ENCODE measurements around the gene ABCD2. TPM values are rescaled to one million over a fixed set of nuclear protein-coding genes. Genes with fewer than 3 reads are reported as not detected.

The ABCD2 gene
- polyA plus RNA-seq (2013, experiment 1 of 2): under 0.01 TPM
- 0.01 TPM for polyA plus RNA-seq (2013, experiment 2 of 2)

DNA sequence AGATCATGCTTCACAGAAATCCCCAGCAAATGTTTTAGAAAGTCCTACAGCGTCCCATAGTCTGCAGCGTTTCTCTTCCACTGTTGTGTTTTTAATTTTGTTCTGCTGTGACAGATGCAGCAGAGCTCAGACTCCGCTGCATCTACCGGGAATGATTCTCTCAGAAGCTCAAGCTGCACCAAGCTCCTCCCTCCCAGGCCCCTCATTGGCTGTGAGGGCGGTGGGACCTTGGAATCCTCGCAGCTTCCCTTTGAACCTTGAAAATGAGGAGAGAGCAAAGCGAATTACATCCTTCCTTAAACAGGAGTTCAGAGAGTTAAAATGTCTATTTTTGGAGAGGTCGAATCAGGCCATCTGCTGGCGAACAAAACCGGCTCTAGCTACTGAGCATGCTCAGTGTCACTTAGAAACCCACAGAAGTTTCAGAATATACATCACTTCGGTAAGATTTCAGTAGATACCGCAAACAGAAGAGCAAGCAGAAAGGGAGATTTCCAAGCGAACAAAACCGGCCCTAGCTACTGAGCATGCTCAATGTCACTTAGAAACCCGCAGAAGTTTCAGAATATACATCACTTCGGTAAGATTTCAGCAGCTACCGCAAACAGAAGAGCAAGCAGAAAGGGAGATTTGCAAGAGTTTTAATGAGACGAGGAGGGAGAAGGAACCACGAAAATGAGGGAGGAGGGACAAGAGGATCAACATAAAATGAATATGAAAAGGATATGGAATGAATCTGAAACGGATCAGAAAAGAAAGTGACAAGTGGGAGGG is at the start of gene ABCD2:
TSS of gene ABCD2 (minus strand) at position 144 of the 774 bp plus-strand sequence. CDS start 188 bp downstream, outside the sequence.
- no peak within 1 kb of the TSS for H3K23ac ChIP-seq (ENCODE audit: low read length)
- peak within 1 kb of the TSS; percentile 53 for H3K56ac ChIP-seq (ENCODE audit: low read length)
- no CpG with 5 or more reads among the region's 20 CpGs for whole genome bisulfite sequencing (ENCODE audit: extremely low coverage, insufficient coverage, low lambda C conversion rate)
- no peak within 1 kb of the TSS for H2BK5ac ChIP-seq (ENCODE audit: low read length)
- H2AK5ac ChIP-seq (ENCODE audit: low read length): no peak within 1 kb of the TSS
- H3K4me1 ChIP-seq (ENCODE audit: control insufficient read depth, low read depth, low read length): no peaks in the 10 kb centered on the region
- H4K8ac ChIP-seq (ENCODE audit: low read depth, low read length): no peak within 1 kb of the TSS
- H4K5ac ChIP-seq (ENCODE audit: low read length): no peak within 1 kb of the TSS
- H3K27ac ChIP-seq (ENCODE audit: low read depth, low read length): no peak within 1 kb of the TSS
- H3K27me3 ChIP-seq (ENCODE audit: insufficient read depth, low read length, poor library complexity): no peaks in the 10 kb centered on the region
- peak within 1 kb of the TSS; percentile 61 for H3K4me2 ChIP-seq (ENCODE audit: low read length)
- no peak within 1 kb of the TSS for H3K18ac ChIP-seq (ENCODE audit: low read length)
- no peaks in the 10 kb centered on the region for H3K79me2 ChIP-seq (ENCODE audit: control insufficient read depth, insufficient read depth, low read length)
- no peak within 1 kb of the TSS for H2BK15ac ChIP-seq (replicated peaks; ENCODE audit: low read depth)
- H3K4me3 ChIP-seq (ENCODE audit: low read length): peak within 1 kb of the TSS; percentile 2
- no peaks in the 10 kb centered on the region for H3K79me1 ChIP-seq (ENCODE audit: low read length)
- H3K4ac ChIP-seq (ENCODE audit: low read depth, low read length): no peak within 1 kb of the TSS
- no peaks in the 10 kb centered on the region for H3K36me3 ChIP-seq (ENCODE audit: control insufficient read depth, insufficient read depth, low read length)
- H2BK120ac ChIP-seq (ENCODE audit: low read depth, low read length): no peak within 1 kb of the TSS
- H3K9ac ChIP-seq (ENCODE audit: low read length): peak within 1 kb of the TSS; percentile 30
- peak; percentile 90 for DNase-seq

DNA sequence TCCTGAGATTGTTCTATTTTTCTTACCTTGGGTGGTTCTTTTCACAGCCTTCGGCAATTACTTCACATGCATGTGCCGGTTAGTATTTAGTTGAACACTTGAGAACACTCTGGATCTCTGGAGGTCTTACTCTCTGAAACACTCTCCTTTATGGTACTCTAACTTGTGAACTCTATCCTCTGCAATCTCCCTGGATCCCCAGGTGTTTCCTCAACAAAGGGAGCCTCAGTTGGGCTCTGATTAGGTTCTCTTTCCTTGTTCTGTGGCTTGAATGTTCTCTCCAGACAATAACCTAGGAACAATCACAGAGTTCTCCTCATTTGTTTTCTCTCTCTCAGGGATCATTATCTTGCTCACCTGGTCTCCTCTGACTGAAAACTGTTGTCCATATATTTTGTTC is 40.5 kb upstream of the ABCD2 start:
- Histone ChIP-seq H3K4me1 (ENCODE audit: control insufficient read depth, low read depth, low read length) (no peaks in the 10 kb centered on the region), H3K18ac (ENCODE audit: low read length) (no peak overlapping the region), H3K36me3 (ENCODE audit: control insufficient read depth, insufficient read depth, low read length) (no peaks in the 10 kb centered on the region), H3K79me1 (ENCODE audit: low read length) (no peaks in the 10 kb centered on the region), H3K4ac (ENCODE audit: low read depth, low read length) (no peak overlapping the region), H2BK120ac (ENCODE audit: low read depth, low read length) (no peak overlapping the region), H3K79me2 (ENCODE audit: control insufficient read depth, insufficient read depth, low read length) (no peaks in the 10 kb centered on the region), H3K27me3 (ENCODE audit: insufficient read depth, low read length, poor library complexity) (no peaks in the 10 kb centered on the region), H3K4me3 (ENCODE audit: low read length) (no peak overlapping the region), H3K9ac (ENCODE audit: low read length) (no peak overlapping the region), H3K23ac (ENCODE audit: low read length) (no peak overlapping the region), H3K27ac (ENCODE audit: low read depth, low read length) (no peak overlapping the region), H3K4me2 (ENCODE audit: low read length) (no peak overlapping the region), H2BK15ac (replicated peaks; ENCODE audit: low read depth) (no peak overlapping the region), H3K56ac (ENCODE audit: low read length) (no peak overlapping the region), H2BK5ac (ENCODE audit: low read length) (no peak overlapping the region), H4K8ac (ENCODE audit: low read depth, low read length) (no peak overlapping the region), H2AK5ac (ENCODE audit: low read length) (no peak overlapping the region), H4K5ac (ENCODE audit: low read length) (no peak overlapping the region)
- no CpG with 5 or more reads among the region's 2 CpGs for WGBS (ENCODE audit: extremely low coverage, insufficient coverage, low lambda C conversion rate)
- peak; percentile 18 for DNase-seq

DNA sequence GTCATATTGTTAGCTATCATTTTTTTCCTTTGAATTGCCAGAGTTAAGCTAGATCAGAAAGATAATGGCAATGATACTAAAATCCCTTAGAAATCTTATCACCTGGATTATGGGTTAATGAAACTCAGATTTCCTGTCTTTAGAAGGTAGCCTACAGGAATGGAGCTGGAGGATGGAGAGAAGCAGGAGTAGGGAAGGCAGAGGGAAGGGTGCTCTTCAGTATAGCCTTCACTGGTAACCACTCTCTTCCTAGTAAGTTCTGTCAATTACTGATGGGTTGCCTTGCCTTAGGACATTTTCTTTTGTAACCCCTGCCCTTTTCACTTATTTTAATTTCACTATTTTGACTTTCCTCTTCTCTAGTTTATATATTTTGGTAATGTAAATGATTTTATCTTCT is 27.8 kb upstream of the ABCD2 start:
- Histone ChIP-seq H2BK120ac (ENCODE audit: low read depth, low read length) (no peak overlapping the region), H3K56ac (ENCODE audit: low read length) (no peak overlapping the region), H3K79me1 (ENCODE audit: low read length) (no peaks in the 10 kb centered on the region), H3K27me3 (ENCODE audit: insufficient read depth, low read length, poor library complexity) (no peaks in the 10 kb centered on the region), H2AK5ac (ENCODE audit: low read length) (no peak overlapping the region), H3K36me3 (ENCODE audit: control insufficient read depth, insufficient read depth, low read length) (no peaks in the 10 kb centered on the region), H3K4me3 (ENCODE audit: low read length) (no peak overlapping the region), H3K23ac (ENCODE audit: low read length) (no peak overlapping the region), H3K4ac (ENCODE audit: low read depth, low read length) (no peak overlapping the region), H4K8ac (ENCODE audit: low read depth, low read length) (no peak overlapping the region), H4K5ac (ENCODE audit: low read length) (no peak overlapping the region), H3K9ac (ENCODE audit: low read length) (no peak overlapping the region), H2BK15ac (replicated peaks; ENCODE audit: low read depth) (no peak overlapping the region), H3K4me1 (ENCODE audit: control insufficient read depth, low read depth, low read length) (no peaks in the 10 kb centered on the region), H3K79me2 (ENCODE audit: control insufficient read depth, insufficient read depth, low read length) (no peaks in the 10 kb centered on the region), H2BK5ac (ENCODE audit: low read length) (no peak overlapping the region), H3K27ac (ENCODE audit: low read depth, low read length) (no peak overlapping the region), H3K18ac (ENCODE audit: low read length) (no peak overlapping the region), H3K4me2 (ENCODE audit: low read length) (no peak overlapping the region)
- no peak for DNase-seq

DNA sequence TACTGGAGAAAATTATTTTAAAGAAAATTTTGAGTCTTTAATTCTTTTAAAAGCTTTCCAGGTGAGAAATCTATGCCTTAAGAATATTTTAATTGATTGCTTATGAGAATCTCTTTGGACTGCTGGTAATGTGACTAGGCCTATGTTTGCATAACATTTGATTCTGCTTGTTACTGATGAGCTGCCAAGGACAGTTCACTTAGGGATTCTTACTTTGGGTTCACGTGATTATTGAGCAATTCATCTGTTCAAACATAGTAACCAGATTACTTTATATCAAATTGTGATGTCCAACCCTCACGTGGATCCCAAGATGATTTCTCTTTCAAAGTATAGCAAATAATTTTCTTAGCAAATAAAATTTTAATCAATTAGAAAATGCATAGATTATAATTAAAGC is 27.4 kb upstream of the ABCD2 start:
- Histone ChIP-seq H3K79me1 (ENCODE audit: low read length) (no peaks in the 10 kb centered on the region), H2BK15ac (replicated peaks; ENCODE audit: low read depth) (no peak overlapping the region), H3K79me2 (ENCODE audit: control insufficient read depth, insufficient read depth, low read length) (no peaks in the 10 kb centered on the region), H4K5ac (ENCODE audit: low read length) (no peak overlapping the region), H3K4me3 (ENCODE audit: low read length) (no peak overlapping the region), H2BK120ac (ENCODE audit: low read depth, low read length) (no peak overlapping the region), H3K27ac (ENCODE audit: low read depth, low read length) (no peak overlapping the region), H3K18ac (ENCODE audit: low read length) (no peak overlapping the region), H3K56ac (ENCODE audit: low read length) (no peak overlapping the region), H3K9ac (ENCODE audit: low read length) (no peak overlapping the region), H2AK5ac (ENCODE audit: low read length) (no peak overlapping the region), H3K4me2 (ENCODE audit: low read length) (no peak overlapping the region), H4K8ac (ENCODE audit: low read depth, low read length) (no peak overlapping the region), H3K27me3 (ENCODE audit: insufficient read depth, low read length, poor library complexity) (no peaks in the 10 kb centered on the region), H2BK5ac (ENCODE audit: low read length) (no peak overlapping the region), H3K4me1 (ENCODE audit: control insufficient read depth, low read depth, low read length) (no peaks in the 10 kb centered on the region), H3K23ac (ENCODE audit: low read length) (no peak overlapping the region), H3K4ac (ENCODE audit: low read depth, low read length) (no peak overlapping the region), H3K36me3 (ENCODE audit: control insufficient read depth, insufficient read depth, low read length) (no peaks in the 10 kb centered on the region)
- WGBS (ENCODE audit: extremely low coverage, insufficient coverage, low lambda C conversion rate): no CpG with 5 or more reads among the region's 2 CpGs
- DNase-seq: no peak

DNA sequence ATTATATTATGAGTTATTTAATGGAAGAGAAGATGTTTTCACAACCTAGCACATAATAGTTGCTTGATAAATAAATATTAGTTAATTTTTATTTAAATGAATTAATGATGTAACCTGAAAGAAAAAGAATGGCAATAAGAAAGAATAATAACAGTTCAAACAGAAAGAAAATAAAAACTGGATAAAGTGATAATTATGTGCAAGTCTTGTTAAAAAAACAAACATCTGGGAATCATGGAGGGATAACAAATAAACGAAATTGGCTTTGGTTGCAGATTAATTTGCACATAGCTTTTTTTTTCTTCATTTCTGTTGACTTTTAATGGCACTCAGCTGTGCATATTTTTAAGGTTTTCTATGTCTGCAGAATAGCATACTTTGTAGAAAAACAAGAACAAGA is 23.4 kb upstream of the ABCD2 start:
- H3K27me3 ChIP-seq (ENCODE audit: insufficient read depth, low read length, poor library complexity): no peaks in the 10 kb centered on the region
- H3K4ac ChIP-seq (ENCODE audit: low read depth, low read length): no peak overlapping the region
- no peak overlapping the region for H2BK120ac ChIP-seq (ENCODE audit: low read depth, low read length)
- no peak for DNase-seq
- H3K79me2 ChIP-seq (ENCODE audit: control insufficient read depth, insufficient read depth, low read length): no peaks in the 10 kb centered on the region
- H3K4me1 ChIP-seq (ENCODE audit: control insufficient read depth, low read depth, low read length): no peaks in the 10 kb centered on the region
- H3K27ac ChIP-seq (ENCODE audit: low read depth, low read length): no peak overlapping the region
- no peaks in the 10 kb centered on the region for H3K36me3 ChIP-seq (ENCODE audit: control insufficient read depth, insufficient read depth, low read length)
- H3K18ac ChIP-seq (ENCODE audit: low read length): no peak overlapping the region
- no peak overlapping the region for H3K4me3 ChIP-seq (ENCODE audit: low read length)
- no peak overlapping the region for H2BK15ac ChIP-seq (replicated peaks; ENCODE audit: low read depth)
- no peak overlapping the region for H4K5ac ChIP-seq (ENCODE audit: low read length)
- no peak overlapping the region for H3K56ac ChIP-seq (ENCODE audit: low read length)
- H3K23ac ChIP-seq (ENCODE audit: low read length): no peak overlapping the region
- no peak overlapping the region for H3K4me2 ChIP-seq (ENCODE audit: low read length)
- H4K8ac ChIP-seq (ENCODE audit: low read depth, low read length): no peak overlapping the region
- no peak overlapping the region for H3K9ac ChIP-seq (ENCODE audit: low read length)
- WGBS (ENCODE audit: extremely low coverage, insufficient coverage, low lambda C conversion rate): no CpG with 5 or more reads among the region's 1 CpG
- no peak overlapping the region for H2AK5ac ChIP-seq (ENCODE audit: low read length)
- H2BK5ac ChIP-seq (ENCODE audit: low read length): no peak overlapping the region
- no peaks in the 10 kb centered on the region for H3K79me1 ChIP-seq (ENCODE audit: low read length)

DNA sequence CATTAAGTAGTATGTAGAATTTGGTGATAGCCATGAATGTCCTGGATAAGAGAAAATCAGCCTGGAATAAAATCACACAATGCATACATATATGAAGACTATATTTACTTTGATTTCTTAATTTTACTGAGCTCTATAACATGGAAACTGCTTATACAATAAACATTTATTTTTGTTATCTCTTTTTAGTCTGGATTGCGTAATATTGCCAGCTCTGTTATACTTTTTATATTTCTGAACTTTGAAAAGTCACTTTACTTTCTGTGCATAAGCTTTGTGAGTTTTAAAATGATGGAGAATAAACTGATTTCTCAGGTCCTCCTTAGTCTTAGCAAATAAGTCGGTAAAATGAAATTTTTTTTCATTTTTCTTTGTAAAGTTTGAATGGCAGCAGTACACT is 19.2 kb upstream of the ABCD2 start:
- no peaks in the 10 kb centered on the region for H3K79me1 ChIP-seq (ENCODE audit: low read length)
- no CpG with 5 or more reads among the region's 2 CpGs for WGBS (ENCODE audit: extremely low coverage, insufficient coverage, low lambda C conversion rate)
- H3K18ac ChIP-seq (ENCODE audit: low read length): no peak overlapping the region
- no peaks in the 10 kb centered on the region for H3K27me3 ChIP-seq (ENCODE audit: insufficient read depth, low read length, poor library complexity)
- no peak overlapping the region for H2BK120ac ChIP-seq (ENCODE audit: low read depth, low read length)
- no peak overlapping the region for H2BK5ac ChIP-seq (ENCODE audit: low read length)
- no peak for DNase-seq
- H4K5ac ChIP-seq (ENCODE audit: low read length): no peak overlapping the region
- H3K9ac ChIP-seq (ENCODE audit: low read length): no peak overlapping the region
- no peaks in the 10 kb centered on the region for H3K79me2 ChIP-seq (ENCODE audit: control insufficient read depth, insufficient read depth, low read length)
- H3K27ac ChIP-seq (ENCODE audit: low read depth, low read length): no peak overlapping the region
- no peak overlapping the region for H2BK15ac ChIP-seq (replicated peaks; ENCODE audit: low read depth)
- H3K4ac ChIP-seq (ENCODE audit: low read depth, low read length): no peak overlapping the region
- no peak overlapping the region for H3K4me2 ChIP-seq (ENCODE audit: low read length)
- no peaks in the 10 kb centered on the region for H3K36me3 ChIP-seq (ENCODE audit: control insufficient read depth, insufficient read depth, low read length)
- no peak overlapping the region for H3K23ac ChIP-seq (ENCODE audit: low read length)
- H2AK5ac ChIP-seq (ENCODE audit: low read length): no peak overlapping the region
- H3K4me3 ChIP-seq (ENCODE audit: low read length): no peak overlapping the region
- H3K56ac ChIP-seq (ENCODE audit: low read length): no peak overlapping the region
- H3K4me1 ChIP-seq (ENCODE audit: control insufficient read depth, low read depth, low read length): no peaks in the 10 kb centered on the region
- no peak overlapping the region for H4K8ac ChIP-seq (ENCODE audit: low read depth, low read length)

All from mesendoderm (in vitro differentiated cells).